Ectodermal cell (in vitro differentiated cells): Measurements from ENCODE around the gene ADCY5.

Experiments used
- H3K27ac ChIP-seq: 2 replicates; pipeline ENCODE4 v1.7.0; 2013; ENCODE audit warnings: mild to moderate bottlenecking, low read depth, low read length; ENCODE audit not compliant: insufficient read depth, poor library complexity, severe bottlenecking
- H3K27me3 ChIP-seq: 2 replicates; pipeline ENCODE4 v1.7.0; 2013; ENCODE audit warnings: mild to moderate bottlenecking, low read length; ENCODE audit not compliant: insufficient read depth, control insufficient read depth, poor library complexity, severe bottlenecking
- H3K36me3 ChIP-seq: one replicate; pipeline ENCODE4 v1.7.0; 2013; ENCODE audit warnings: low read length; ENCODE audit not compliant: control insufficient read depth, insufficient read depth
- H3K4me1 ChIP-seq: one replicate; pipeline ENCODE4 v1.7.0; 2013; ENCODE audit warnings: low read length; ENCODE audit not compliant: control insufficient read depth, insufficient read depth
- H3K4me3 ChIP-seq: 2 replicates; pipeline ENCODE4 v1.7.0; 2013; ENCODE audit warnings: low read depth, low read length, control low read depth; ENCODE audit not compliant: insufficient read depth
- H3K9me3 ChIP-seq: 2 replicates; pipeline ENCODE4 v1.7.0; 2013; ENCODE audit warnings: mild to moderate bottlenecking, low read length, moderate library complexity; ENCODE audit not compliant: control insufficient read depth
- WGBS, 2 experiments: methylation state at CpG; one replicate each; pipeline ENCODE4 v1.1.7; 2013; ENCODE audit warnings: missing lambda C conversion rate in 2 of 2; 5-methylcytosine and 5-hydroxymethylcytosine counted together

ADCY5 gene

GRCh38 chr3:123335007-123335670, 113.8 kb downstream of the ADCY5 start:
- no peak overlapping the region for H3K27ac ChIP-seq
- H3K27me3 ChIP-seq, result no peaks in the 10 kb centered on the region
- H3K9me3 ChIP-seq, result no peaks in the 10 kb centered on the region
- H3K4me1 ChIP-seq, result no peaks in the 10 kb centered on the region
- H3K36me3 ChIP-seq, result no peaks in the 10 kb centered on the region
- 90 to 92% methylated on average over 14 of the region's 14 CpGs for WGBS, 2 experiments
- H3K4me3 ChIP-seq, result no peak overlapping the region

- Histone ChIP-seq H3K27me3 (no peaks in the 10 kb centered on the region), H3K27ac (no peak overlapping the region), H3K4me1 (no peaks in the 10 kb centered on the region), H3K36me3 (no peaks in the 10 kb centered on the region), H3K9me3 (no peaks in the 10 kb centered on the region), H3K4me3 (no peak overlapping the region)
- WGBS, 2 experiments, result 98% methylated on average over 7 of the region's 7 CpGs
Observed at GRCh38 chr3:123334056-123334455, 114.8 kb downstream of the ADCY5 start.

- 82 to 83% methylated on average over 10 of the region's 10 CpGs for WGBS, 2 experiments
- H3K9me3 ChIP-seq, result no peaks in the 10 kb centered on the region
- no peak overlapping the region for H3K27ac ChIP-seq
- no peaks in the 10 kb centered on the region for H3K36me3 ChIP-seq
- no peaks in the 10 kb centered on the region for H3K27me3 ChIP-seq
- H3K4me3 ChIP-seq, result no peak overlapping the region
- H3K4me1 ChIP-seq, result no peaks in the 10 kb centered on the region
Observed at GRCh38 chr3:123333401-123333800, 115.5 kb downstream of the ADCY5 start.

DNA sequence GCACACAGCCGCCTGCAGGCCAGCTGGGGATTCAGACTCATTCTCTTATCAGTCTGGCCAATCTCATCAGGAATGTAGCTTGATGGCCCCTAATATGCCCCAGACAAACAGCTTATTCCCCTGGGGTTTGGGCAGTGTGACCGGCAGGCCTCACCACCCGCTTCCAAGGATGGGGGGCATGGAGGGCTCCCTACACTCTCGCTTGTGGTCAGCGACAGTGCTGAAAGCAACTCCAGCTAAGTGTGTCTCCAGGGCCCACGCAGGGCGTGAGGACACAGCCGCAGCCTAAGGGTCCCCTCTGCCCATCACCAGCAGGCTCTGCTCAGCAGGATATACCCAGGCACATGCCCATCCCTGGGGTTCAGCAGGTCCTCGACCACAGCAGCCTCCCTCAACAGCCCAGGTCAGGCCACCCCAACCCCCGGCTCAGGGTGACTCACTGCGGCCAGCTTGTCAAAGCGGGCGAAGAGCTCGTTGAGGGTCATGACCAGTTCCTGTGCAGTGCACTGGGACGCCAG, 116.7 kb downstream of the ADCY5 start:
- no peaks in the 10 kb centered on the region for H3K9me3 ChIP-seq
- H3K27me3 ChIP-seq, result no peaks in the 10 kb centered on the region

GRCh38 chr3:123331651-123332050, 117.2 kb downstream of the ADCY5 start:
- no peaks in the 10 kb centered on the region for H3K27me3 ChIP-seq
- WGBS, 2 experiments, result 92 to 93% methylated on average over 9 of the region's 9 CpGs

More for the DNA sequence above, 116.7 kb downstream of the ADCY5 start:
- H3K4me3 ChIP-seq, result no peak overlapping the region
- H3K4me1 ChIP-seq, result no peaks in the 10 kb centered on the region
- WGBS, 2 experiments, result 94 to 96% methylated on average over 15 of the region's 15 CpGs
- no peaks in the 10 kb centered on the region for H3K36me3 ChIP-seq
- no peak overlapping the region for H3K27ac ChIP-seq

DNA sequence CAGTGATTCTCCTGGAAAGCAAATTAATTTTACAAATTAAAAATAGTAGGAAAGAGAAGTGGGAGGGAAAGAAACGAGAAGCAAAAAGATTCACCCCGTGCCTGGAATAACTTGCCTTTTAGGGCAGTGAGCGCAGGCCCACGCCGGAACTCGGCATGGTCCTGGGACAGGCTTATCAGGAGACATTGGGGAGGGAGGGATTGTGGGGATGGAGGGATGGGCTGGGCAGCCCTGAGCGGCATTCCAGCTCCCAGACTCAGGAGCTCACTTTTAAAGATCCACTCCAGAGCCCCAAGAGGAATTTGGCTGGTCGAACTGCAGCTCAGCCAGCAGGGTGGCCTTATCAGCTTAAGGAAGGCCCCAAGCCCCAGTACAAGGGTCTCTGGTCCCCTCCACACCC, 117.9 kb downstream of the ADCY5 start:
- no peaks in the 10 kb centered on the region for H3K36me3 ChIP-seq
- no peaks in the 10 kb centered on the region for H3K9me3 ChIP-seq
- no peak overlapping the region for H3K4me3 ChIP-seq
- H3K27me3 ChIP-seq, result no peaks in the 10 kb centered on the region
- H3K27ac ChIP-seq, result no peak overlapping the region
- H3K4me1 ChIP-seq, result no peaks in the 10 kb centered on the region
- WGBS, 2 experiments, result 77 to 80% methylated on average over 8 of the region's 8 CpGs

More at GRCh38 chr3:123331651-123332050, 117.2 kb downstream of the ADCY5 start:
- no peaks in the 10 kb centered on the region for H3K9me3 ChIP-seq
- H3K36me3 ChIP-seq, result no peaks in the 10 kb centered on the region
- H3K4me3 ChIP-seq, result no peak overlapping the region
- H3K4me1 ChIP-seq, result no peaks in the 10 kb centered on the region
- no peak overlapping the region for H3K27ac ChIP-seq

DNA sequence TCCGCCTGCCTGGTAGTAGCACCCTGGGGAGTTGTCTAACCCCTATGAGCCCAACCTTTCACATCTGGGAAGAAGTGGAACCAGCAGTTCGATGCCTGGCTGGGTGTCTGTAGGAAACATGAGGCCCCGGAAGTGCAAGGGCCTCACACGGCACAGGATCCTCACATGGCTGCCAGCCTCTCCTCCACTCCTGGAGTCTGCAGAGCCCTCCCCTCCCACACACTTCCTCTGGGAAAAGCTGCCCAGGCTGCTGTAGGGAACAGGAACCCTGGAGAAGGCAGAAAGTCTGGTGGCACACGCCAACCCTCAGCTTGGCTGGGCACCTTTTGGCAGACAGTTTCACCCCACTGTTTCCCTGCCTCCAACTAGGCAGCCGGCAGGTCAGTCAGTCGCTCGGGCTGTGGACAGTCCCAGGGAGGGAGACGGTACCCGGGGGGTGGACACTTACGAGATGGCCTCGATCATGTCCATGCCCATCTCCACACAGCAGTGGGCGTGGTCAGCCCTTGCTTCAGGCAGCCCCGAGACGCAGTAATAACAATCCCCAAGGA, 118.4 kb downstream of the ADCY5 start:
- Histone ChIP-seq H3K27ac (no peak overlapping the region), H3K27me3 (no peaks in the 10 kb centered on the region), H3K4me3 (no peak overlapping the region), H3K36me3 (no peaks in the 10 kb centered on the region), H3K4me1 (no peaks in the 10 kb centered on the region), H3K9me3 (no peaks in the 10 kb centered on the region)
- 88% methylated on average over 15 of the region's 15 CpGs for WGBS, 2 experiments

- no peaks in the 10 kb centered on the region for H3K36me3 ChIP-seq
- H3K9me3 ChIP-seq, result no peaks in the 10 kb centered on the region
- H3K27ac ChIP-seq, result no peak overlapping the region
- 80 to 88% methylated on average over 10 of the region's 10 CpGs for WGBS, 2 experiments
- H3K4me3 ChIP-seq, result no peak overlapping the region
- no peaks in the 10 kb centered on the region for H3K27me3 ChIP-seq
- no peaks in the 10 kb centered on the region for H3K4me1 ChIP-seq
Observed at GRCh38 chr3:123329636-123330340, 119.1 kb downstream of the ADCY5 start.

DNA sequence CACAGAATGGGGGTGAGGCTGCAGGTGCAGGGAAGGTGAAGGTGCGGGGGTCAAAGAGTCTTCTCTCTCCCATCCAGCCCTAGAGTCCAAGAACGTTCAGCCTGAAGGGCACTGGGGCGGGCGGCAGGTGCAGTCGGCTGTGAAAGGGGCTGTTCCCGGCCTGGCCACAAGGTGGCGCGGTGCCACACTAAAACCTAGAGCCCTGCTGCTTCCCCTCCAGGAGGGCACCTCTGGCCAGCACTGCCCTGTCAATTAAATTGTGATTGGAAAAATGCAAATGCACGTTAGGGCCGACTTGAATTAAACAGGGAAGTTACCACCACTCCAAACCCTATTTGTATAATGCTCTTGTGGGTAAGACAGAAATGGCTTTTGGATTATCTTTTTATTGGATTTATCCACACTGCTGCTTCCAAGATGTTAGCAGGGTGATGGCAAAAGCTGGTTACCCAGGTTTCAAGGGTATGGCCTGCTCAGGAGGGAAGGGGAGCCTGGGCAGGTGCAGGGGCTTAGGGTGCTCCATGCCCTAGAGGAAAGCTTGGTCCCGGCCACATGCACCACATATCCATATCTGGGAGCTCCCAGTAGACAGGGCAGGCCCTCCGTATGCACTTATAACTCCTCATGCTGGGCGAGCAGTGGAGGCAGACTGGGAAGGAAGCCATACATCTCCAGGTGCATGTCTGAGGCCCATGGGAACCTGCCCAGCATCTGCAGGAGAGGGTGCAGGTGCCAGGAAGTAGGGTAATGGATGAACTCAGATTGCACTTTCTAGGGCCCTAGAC, 119.8 kb downstream of the ADCY5 start:
- Histone ChIP-seq H3K4me1 (no peaks in the 10 kb centered on the region), H3K27me3 (no peaks in the 10 kb centered on the region), H3K4me3 (no peak overlapping the region), H3K36me3 (no peaks in the 10 kb centered on the region), H3K27ac (no peak overlapping the region), H3K9me3 (no peaks in the 10 kb centered on the region)
- WGBS, 2 experiments, result 31 to 33% methylated on average over 11 to 13 of the region's 13 CpGs
